CD4-positive, alpha-beta T cell treated with Interleukin-2 at 100 ng/mL for 4 hours (primary cell): ENCODE measurements around the gene SNAP25.

Experiments used
- DNase-seq: peaks from one replicate; pipeline ENCODE4 v3.0.0-alpha.2; 2020; ENCODE audit warnings: low spot score

The SNAP25 gene

GRCh38 chr20:10216146-10216791 is 2.4 kb upstream of the SNAP25 start:
- DNase-seq = no peak

GRCh38 chr20:10217721-10218410 is 764 bp upstream of the SNAP25 start:
- no peak for DNase-seq

GRCh38 chr20:10219452-10219791 is 792 bp downstream of the SNAP25 start:
- peak; percentile 43 for DNase-seq

- DNase-seq = no peak
These were observed 1.5 kb downstream of the SNAP25 start for GRCh38 chr20:10219993-10220750.

GRCh38 chr20:10221021-10221420 is 2.4 kb downstream of the SNAP25 start:
- no peak for DNase-seq

- no peak for DNase-seq
These were observed 6.9 kb downstream of the SNAP25 start for GRCh38 chr20:10225439-10226060.

GRCh38 chr20:10228330-10228729 is 9.7 kb downstream of the SNAP25 start:
- DNase-seq = no peak

GRCh38 chr20:10231290-10231689 is 12.7 kb downstream of the SNAP25 start:
- DNase-seq = no peak

GRCh38 chr20:10236540-10237533 is 18.2 kb downstream of the SNAP25 start:
- DNase-seq = no peak

- DNase-seq = no peak
These were observed 21.3 kb downstream of the SNAP25 start for GRCh38 chr20:10239954-10240353.

GRCh38 chr20:10240655-10241054 is 22.0 kb downstream of the SNAP25 start:
- no peak for DNase-seq

GRCh38 chr20:10242166-10242565 is 23.5 kb downstream of the SNAP25 start:
- DNase-seq = no peak

GRCh38 chr20:10247440-10247839 is 28.8 kb downstream of the SNAP25 start:
- DNase-seq = no peak

GRCh38 chr20:10249048-10249770 is 30.6 kb downstream of the SNAP25 start:
- DNase-seq = no peak

GRCh38 chr20:10249822-10250221 is 31.2 kb downstream of the SNAP25 start:
- no peak for DNase-seq

GRCh38 chr20:10250902-10251301 is 32.3 kb downstream of the SNAP25 start:
- DNase-seq = no peak

GRCh38 chr20:10253780-10254179 is 35.1 kb downstream of the SNAP25 start:
- DNase-seq = no peak

GRCh38 chr20:10255846-10256245 is 37.2 kb downstream of the SNAP25 start:
- no peak for DNase-seq

- no peak for DNase-seq
These were observed 40.5 kb downstream of the SNAP25 start for GRCh38 chr20:10259166-10259565.

- no peak for DNase-seq
These were observed 41.7 kb downstream of the SNAP25 start for GRCh38 chr20:10260316-10260715.

- no peak for DNase-seq
These were observed 43.1 kb downstream of the SNAP25 start for GRCh38 chr20:10261702-10262101.
